ENCODE results near the gene LRRC28. TPM values are rescaled to one million over a fixed set of nuclear protein-coding genes. Genes with fewer than 3 reads are reported as not detected.

LRRC28 gene
- total RNA-seq, 3 donors from 2014 or later (not counting 1 experiment from before 2014, with no cell fraction given), result 18.2 to 20.9 (median 18.7) TPM

GRCh38 chr15:99331381-99331780 lies 80.1 kb downstream of the LRRC28 start:
- intact Hi-C loops (cut with micrococcal nuclease), result no loop called here
- Histone ChIP-seq H3K9me3 (ENCODE audit: control insufficient read depth, insufficient read depth, low read length) (no peaks in the 10 kb centered on the region), H3K27ac (ENCODE audit: low read length) (no peak overlapping the region), H3K4me3 (ENCODE audit: low read length) (no peak overlapping the region), H3K4me1 (ENCODE audit: control insufficient read depth, insufficient read depth, low read length) (no peaks in the 10 kb centered on the region), H3K27me3 (ENCODE audit: control insufficient read depth, insufficient read depth, low read length) (no peaks in the 10 kb centered on the region), H3K36me3 (ENCODE audit: control insufficient read depth, insufficient read depth, low read length) (no peaks in the 10 kb centered on the region)
- H3K27ac Mint-ChIP-seq, result no peak overlapping the region
- DNase-seq (no peak), ATAC-seq (no peak)
- H3K9me3 Mint-ChIP-seq, result no peaks in the 10 kb centered on the region
- H3K27me3 Mint-ChIP-seq (ENCODE audit: low read depth in 2 of 2), result no peaks in the 10 kb centered on the region
- 90% methylated on average over 2 of the region's 2 CpGs for WGBS (ENCODE audit: insufficient coverage)
- no peaks in the 10 kb centered on the region for H3K4me1 Mint-ChIP-seq
- TF ChIP-seq, protein P1, sequence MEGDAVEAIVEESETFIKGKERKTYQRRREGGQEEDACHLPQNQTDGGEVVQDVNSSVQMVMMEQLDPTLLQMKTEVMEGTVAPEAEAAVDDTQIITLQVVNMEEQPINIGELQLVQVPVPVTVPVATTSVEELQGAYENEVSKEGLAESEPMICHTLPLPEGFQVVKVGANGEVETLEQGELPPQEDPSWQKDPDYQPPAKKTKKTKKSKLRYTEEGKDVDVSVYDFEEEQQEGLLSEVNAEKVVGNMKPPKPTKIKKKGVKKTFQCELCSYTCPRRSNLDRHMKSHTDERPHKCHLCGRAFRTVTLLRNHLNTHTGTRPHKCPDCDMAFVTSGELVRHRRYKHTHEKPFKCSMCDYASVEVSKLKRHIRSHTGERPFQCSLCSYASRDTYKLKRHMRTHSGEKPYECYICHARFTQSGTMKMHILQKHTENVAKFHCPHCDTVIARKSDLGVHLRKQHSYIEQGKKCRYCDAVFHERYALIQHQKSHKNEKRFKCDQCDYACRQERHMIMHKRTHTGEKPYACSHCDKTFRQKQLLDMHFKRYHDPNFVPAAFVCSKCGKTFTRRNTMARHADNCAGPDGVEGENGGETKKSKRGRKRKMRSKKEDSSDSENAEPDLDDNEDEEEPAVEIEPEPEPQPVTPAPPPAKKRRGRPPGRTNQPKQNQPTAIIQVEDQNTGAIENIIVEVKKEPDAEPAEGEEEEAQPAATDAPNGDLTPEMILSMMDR (IDR thresholded peaks at IDR 0.05), result no peak
- no peak overlapping the region for H3K4me3 Mint-ChIP-seq
- no peaks in the 10 kb centered on the region for H3K36me3 Mint-ChIP-seq

- no peak overlapping the region for H3K27ac ChIP-seq (ENCODE audit: low read length)
- no peaks in the 10 kb centered on the region for H3K4me1 ChIP-seq (ENCODE audit: control insufficient read depth, insufficient read depth, low read length)
- no peaks in the 10 kb centered on the region for H3K27me3 ChIP-seq (ENCODE audit: control insufficient read depth, insufficient read depth, low read length)
- H3K9me3 Mint-ChIP-seq, result no peaks in the 10 kb centered on the region
- H3K4me3 ChIP-seq (ENCODE audit: low read length), result no peak overlapping the region
- H3K36me3 Mint-ChIP-seq, result no peaks in the 10 kb centered on the region
- no peaks in the 10 kb centered on the region for H3K4me1 Mint-ChIP-seq
- ATAC-seq, result no peak
- intact Hi-C loops (cut with micrococcal nuclease), result no loop called here
- H3K36me3 ChIP-seq (ENCODE audit: control insufficient read depth, insufficient read depth, low read length), result peaks cover 2% of the 10 kb centered on the region
- no peak overlapping the region for H3K27ac Mint-ChIP-seq
- H3K4me3 Mint-ChIP-seq, result no peak overlapping the region
- no peaks in the 10 kb centered on the region for H3K9me3 ChIP-seq (ENCODE audit: control insufficient read depth, insufficient read depth, low read length)
- TF ChIP-seq, protein P1 (IDR thresholded peaks at IDR 0.05), result no peak
- no peak for DNase-seq
- no peaks in the 10 kb centered on the region for H3K27me3 Mint-ChIP-seq (ENCODE audit: low read depth in 2 of 2)
Observed at GRCh38 chr15:99333413-99333812, 82.1 kb downstream of the LRRC28 start.

DNA sequence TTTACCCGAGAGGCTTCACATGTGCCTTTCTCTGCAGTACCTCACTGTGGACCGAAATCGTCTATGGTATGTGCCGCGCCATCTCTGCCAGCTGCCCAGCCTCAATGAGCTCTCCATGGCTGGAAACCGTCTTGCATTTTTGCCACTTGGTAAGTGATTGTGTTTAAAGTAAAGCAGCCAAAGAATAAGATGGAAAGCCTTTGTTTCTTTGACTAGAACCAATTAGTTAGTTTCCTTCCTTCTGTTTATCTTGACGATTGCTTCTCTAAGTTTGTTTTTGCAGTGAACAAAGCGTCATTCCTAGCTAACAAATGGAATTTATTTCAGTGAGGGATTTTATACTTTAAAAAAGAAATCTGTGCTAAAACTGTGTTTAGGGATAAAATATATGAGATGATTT lies 82.7 kb downstream of the LRRC28 start:
- intact Hi-C loops (cut with micrococcal nuclease), result no loop called here
- Mint-ChIP-seq H3K9me3 (no peaks in the 10 kb centered on the region), H3K4me1 (no peaks in the 10 kb centered on the region), H3K27ac (no peak overlapping the region), H3K4me3 (no peak overlapping the region), H3K36me3 (no peaks in the 10 kb centered on the region), H3K27me3 (ENCODE audit: low read depth in 2 of 2) (no peaks in the 10 kb centered on the region)
- Histone ChIP-seq H3K4me3 (ENCODE audit: low read length) (no peak overlapping the region), H3K27me3 (ENCODE audit: control insufficient read depth, insufficient read depth, low read length) (no peaks in the 10 kb centered on the region), H3K36me3 (ENCODE audit: control insufficient read depth, insufficient read depth, low read length) (peaks cover 2% of the 10 kb centered on the region), H3K9me3 (ENCODE audit: control insufficient read depth, insufficient read depth, low read length) (no peaks in the 10 kb centered on the region), H3K4me1 (ENCODE audit: control insufficient read depth, insufficient read depth, low read length) (no peaks in the 10 kb centered on the region), H3K27ac (ENCODE audit: low read length) (no peak overlapping the region)
- TF ChIP-seq, protein P1 (IDR thresholded peaks at IDR 0.05), result no peak
- 98% methylated on average over 8 of the region's 8 CpGs for WGBS (ENCODE audit: insufficient coverage)
- no peak for DNase-seq
- no peak for ATAC-seq

- intact Hi-C loops (cut with micrococcal nuclease), result no loop called here
- ATAC-seq, result no peak
- Histone ChIP-seq H3K27me3 (ENCODE audit: control insufficient read depth, insufficient read depth, low read length) (no peaks in the 10 kb centered on the region), H3K4me3 (ENCODE audit: low read length) (no peak overlapping the region), H3K9me3 (ENCODE audit: control insufficient read depth, insufficient read depth, low read length) (no peaks in the 10 kb centered on the region), H3K4me1 (ENCODE audit: control insufficient read depth, insufficient read depth, low read length) (no peaks in the 10 kb centered on the region), H3K36me3 (ENCODE audit: control insufficient read depth, insufficient read depth, low read length) (peaks cover 2% of the 10 kb centered on the region), H3K27ac (ENCODE audit: low read length) (no peak overlapping the region)
- Mint-ChIP-seq H3K36me3 (no peaks in the 10 kb centered on the region), H3K4me3 (no peak overlapping the region), H3K9me3 (no peaks in the 10 kb centered on the region), H3K4me1 (no peaks in the 10 kb centered on the region), H3K27ac (no peak overlapping the region), H3K27me3 (ENCODE audit: low read depth in 2 of 2) (no peaks in the 10 kb centered on the region)
- DNase-seq, result no peak
- TF ChIP-seq, protein P1 (IDR thresholded peaks at IDR 0.05), result no peak
Observed at GRCh38 chr15:99335508-99335907, 84.2 kb downstream of the LRRC28 start.
